HG03575 (cell line): ENCODE results near the gene CLIP4.

Source experiments
- ATAC-seq: cut with Tn5 transposase; IDR thresholded peaks from one replicate; pipeline ENCODE4 v1.9.1; 2021; ENCODE audit not compliant: unreplicated experiment, insufficient number of reproducible peaks, low FRiP score; ENCODE audit errors: extremely low read depth

The CLIP4 gene

GRCh38 chr2:29166242-29167039 is 51.2 kb downstream of the CLIP4 start:
- no peak for ATAC-seq

- no peak for ATAC-seq
These were observed 59.7 kb downstream of the CLIP4 start for GRCh38 chr2:29174937-29175336.

- no peak for ATAC-seq
These were observed 60.1 kb downstream of the CLIP4 start for GRCh38 chr2:29175338-29175737.

GRCh38 chr2:29182334-29182733 is 67.1 kb downstream of the CLIP4 start:
- ATAC-seq = no peak

- no peak for ATAC-seq
These were observed 67.7 kb downstream of the CLIP4 start for GRCh38 chr2:29182920-29183319.

GRCh38 chr2:29184531-29184930 is 69.3 kb downstream of the CLIP4 start:
- ATAC-seq = no peak

GRCh38 chr2:29186817-29187216 is 71.6 kb downstream of the CLIP4 start:
- ATAC-seq = no peak

- ATAC-seq = no peak
These were observed 72.7 kb downstream of the CLIP4 start for GRCh38 chr2:29187926-29188325.

GRCh38 chr2:29189052-29189451 is 73.8 kb downstream of the CLIP4 start:
- no peak for ATAC-seq

- ATAC-seq = no peak
These were observed 76.6 kb downstream of the CLIP4 start for GRCh38 chr2:29191817-29192216.

- ATAC-seq = no peak
These were observed 77.3 kb downstream of the CLIP4 start for GRCh38 chr2:29192526-29192925.

GRCh38 chr2:29193111-29193510 is 77.9 kb downstream of the CLIP4 start:
- no peak for ATAC-seq

- no peak for ATAC-seq
These were observed 78.5 kb downstream of the CLIP4 start for GRCh38 chr2:29193681-29194080.

- ATAC-seq = no peak
These were observed 80.6 kb downstream of the CLIP4 start for GRCh38 chr2:29195796-29196195.

- ATAC-seq = no peak
These were observed 81.9 kb downstream of the CLIP4 start for GRCh38 chr2:29196792-29197788.

GRCh38 chr2:29201979-29202378 is 86.8 kb downstream of the CLIP4 start:
- ATAC-seq = no peak

- no peak for ATAC-seq
These were observed 87.7 kb downstream of the CLIP4 start for GRCh38 chr2:29202819-29203495.

GRCh38 chr2:29206941-29207340 is 91.7 kb downstream of the CLIP4 start:
- ATAC-seq = no peak

- ATAC-seq = no peak
These were observed 92.3 kb downstream of the CLIP4 start for GRCh38 chr2:29207352-29208148.
